Measurements from ENCODE around the gene CRYGD. TPM values are rescaled to one million over a fixed set of nuclear protein-coding genes. Genes with fewer than 3 reads are reported as not detected.
"Not testable (repeated sequence)": the region's sequence is repeated elsewhere in the genome, so short reads cannot be mapped to it uniquely, and the experiment has no call there.

The CRYGD gene
- total RNA-seq, 4 donors from 2014 or later: not detected

DNA sequence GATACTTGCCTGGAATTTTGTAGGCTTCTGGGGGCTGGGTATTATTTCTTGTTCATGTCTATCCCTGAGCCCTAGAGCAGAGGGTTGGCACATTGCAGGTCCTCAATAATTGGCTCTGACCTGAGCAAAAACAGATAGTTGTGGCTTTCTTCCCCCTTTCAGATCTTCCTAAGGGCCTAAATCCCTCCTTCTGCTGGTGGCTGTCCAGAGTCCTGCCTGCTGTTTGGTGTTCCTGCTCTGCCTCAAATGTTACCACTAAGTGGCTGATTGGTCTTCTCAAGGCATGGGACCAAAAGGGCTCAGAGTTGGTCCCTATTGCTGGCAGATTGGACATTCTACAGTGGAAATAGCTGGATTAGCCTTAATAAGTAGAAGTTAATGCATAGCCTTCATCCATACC is 22.7 kb upstream of the CRYGD start:
- TF ChIP-seq POLR2A (IDR thresholded peaks at IDR 0.05): no peak
- TF ChIP-seq, protein P1, sequence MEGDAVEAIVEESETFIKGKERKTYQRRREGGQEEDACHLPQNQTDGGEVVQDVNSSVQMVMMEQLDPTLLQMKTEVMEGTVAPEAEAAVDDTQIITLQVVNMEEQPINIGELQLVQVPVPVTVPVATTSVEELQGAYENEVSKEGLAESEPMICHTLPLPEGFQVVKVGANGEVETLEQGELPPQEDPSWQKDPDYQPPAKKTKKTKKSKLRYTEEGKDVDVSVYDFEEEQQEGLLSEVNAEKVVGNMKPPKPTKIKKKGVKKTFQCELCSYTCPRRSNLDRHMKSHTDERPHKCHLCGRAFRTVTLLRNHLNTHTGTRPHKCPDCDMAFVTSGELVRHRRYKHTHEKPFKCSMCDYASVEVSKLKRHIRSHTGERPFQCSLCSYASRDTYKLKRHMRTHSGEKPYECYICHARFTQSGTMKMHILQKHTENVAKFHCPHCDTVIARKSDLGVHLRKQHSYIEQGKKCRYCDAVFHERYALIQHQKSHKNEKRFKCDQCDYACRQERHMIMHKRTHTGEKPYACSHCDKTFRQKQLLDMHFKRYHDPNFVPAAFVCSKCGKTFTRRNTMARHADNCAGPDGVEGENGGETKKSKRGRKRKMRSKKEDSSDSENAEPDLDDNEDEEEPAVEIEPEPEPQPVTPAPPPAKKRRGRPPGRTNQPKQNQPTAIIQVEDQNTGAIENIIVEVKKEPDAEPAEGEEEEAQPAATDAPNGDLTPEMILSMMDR (IDR thresholded peaks at IDR 0.05): no peak
- Histone ChIP-seq H3K36me3 (no peaks in the 10 kb centered on the region), H3K9me3 (no peaks in the 10 kb centered on the region), H3K27ac (no peak overlapping the region), H3K4me1 (no peaks in the 10 kb centered on the region), H3K27me3 (no peaks in the 10 kb centered on the region), H3K4me3 (no peak overlapping the region)
- intact Hi-C loops (cut with DNase I; ENCODE audit: low total_unique reads): no loop called here
- DNase-seq: no peak

DNA sequence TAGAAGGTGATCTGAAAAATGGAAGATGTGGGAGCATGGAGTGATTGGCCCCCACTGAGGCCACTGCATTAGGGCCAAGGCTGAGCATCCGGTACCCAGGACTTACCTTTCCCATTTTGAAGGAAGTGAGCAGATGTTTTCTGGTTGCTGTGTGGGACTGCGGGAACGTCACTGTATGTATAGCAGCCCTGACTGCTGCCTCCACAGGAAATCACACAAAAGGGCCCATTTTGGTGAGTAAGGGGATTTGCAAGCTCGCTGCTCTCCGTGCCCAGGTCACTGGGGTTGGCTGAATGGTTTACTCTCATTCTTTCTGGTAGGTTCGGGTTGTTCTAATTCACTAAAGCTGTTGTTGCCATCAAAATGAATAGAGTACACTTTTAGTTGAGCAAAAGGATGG is 21.7 kb upstream of the CRYGD start, which contains the start of gene CRYGB:
TSS of gene CRYGB (minus strand) at position 153 of the 400 bp plus-strand sequence. CDS start at position 115, 38 bp downstream.
- no peaks in the 10 kb centered on the region for H3K36me3 ChIP-seq
- no peak for DNase-seq
- no peaks in the 10 kb centered on the region for H3K27me3 ChIP-seq
- intact Hi-C loops (cut with DNase I; ENCODE audit: low total_unique reads): no loop called here
- H3K4me3 ChIP-seq: no peak within 1 kb of the TSS
- TF ChIP-seq, protein P1 (IDR thresholded peaks at IDR 0.05): no peak
- TF ChIP-seq POLR2A (IDR thresholded peaks at IDR 0.05): no peak
- no peaks in the 10 kb centered on the region for H3K9me3 ChIP-seq
- no peak within 1 kb of the TSS for H3K27ac ChIP-seq
- H3K4me1 ChIP-seq: no peaks in the 10 kb centered on the region

DNA sequence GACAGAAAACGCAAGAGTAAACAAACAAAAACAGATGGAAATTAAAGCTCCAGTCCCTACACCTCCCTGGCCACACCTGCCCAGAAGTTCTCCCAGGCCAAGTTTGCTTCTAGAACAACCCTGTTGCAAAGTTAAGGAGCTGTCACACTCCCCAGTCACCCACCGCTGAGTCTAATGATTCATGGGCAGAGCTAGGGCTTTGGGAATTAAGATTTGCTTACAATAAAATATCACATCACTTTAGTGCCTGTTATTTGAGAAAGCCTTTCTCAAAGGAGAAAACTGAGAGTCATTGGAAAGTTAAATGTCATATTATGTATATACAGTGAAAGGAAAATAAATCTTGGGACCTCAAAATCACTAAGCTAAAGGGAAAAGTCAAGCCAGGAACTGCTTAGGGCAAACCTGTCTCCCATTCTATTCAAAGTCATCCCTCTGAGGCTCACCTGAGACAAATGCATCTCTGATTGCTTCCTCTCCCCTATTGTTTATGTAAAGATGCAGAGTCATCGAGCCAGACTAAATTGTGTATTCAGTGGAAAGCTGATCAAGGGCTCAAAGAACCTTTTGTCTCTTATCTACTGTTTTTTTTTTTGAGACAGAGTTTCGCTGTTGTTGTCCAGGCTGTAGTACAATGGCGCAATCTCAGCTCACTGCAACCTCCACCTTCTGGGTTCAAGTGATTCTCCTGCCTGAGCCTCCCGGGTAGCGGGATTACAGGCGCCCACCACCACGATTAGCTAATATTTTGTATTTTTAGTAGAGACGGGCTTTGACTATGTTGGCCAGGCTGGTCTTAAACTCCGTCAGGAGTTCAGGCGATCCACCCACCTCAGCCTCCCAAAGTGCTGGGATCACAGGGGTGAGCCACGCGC is 18.8 kb upstream of the CRYGD start:
- H3K36me3 ChIP-seq: no peaks in the 10 kb centered on the region

DNA sequence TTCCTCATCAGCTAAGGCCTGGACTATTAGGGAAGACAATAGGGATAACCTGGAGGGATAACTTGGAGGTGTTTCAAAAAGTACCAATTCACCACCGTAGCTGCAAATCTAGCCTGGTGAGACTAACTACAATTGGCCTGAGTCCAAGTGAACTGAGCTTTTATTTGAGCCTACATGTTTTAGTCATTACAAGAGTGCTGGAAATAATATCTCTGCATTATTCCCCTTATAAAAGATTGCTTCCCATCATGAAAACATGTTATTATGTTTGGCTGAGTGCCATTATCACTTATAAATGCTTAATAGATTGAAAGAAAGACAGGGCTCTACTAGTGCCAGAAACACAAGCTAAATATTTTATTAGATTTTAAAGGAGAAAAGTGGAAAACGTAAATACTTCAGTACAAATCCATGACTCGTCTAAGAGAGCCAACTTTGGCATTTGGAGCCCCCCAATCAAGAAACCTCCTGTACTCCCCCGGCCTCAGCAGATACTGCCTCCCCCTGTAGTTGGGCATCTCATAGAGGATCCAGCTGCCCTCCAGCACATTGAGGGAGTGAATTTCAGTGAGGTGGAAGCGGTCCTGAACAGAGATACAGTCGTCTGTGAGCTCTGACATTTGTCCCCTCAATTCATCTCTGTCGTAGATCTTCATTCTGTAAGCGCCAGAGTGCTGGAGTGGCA is 18.1 kb upstream of the CRYGD start:
- no peak for DNase-seq
- Histone ChIP-seq H3K36me3 (no peaks in the 10 kb centered on the region), H3K27ac (no peak overlapping the region), H3K27me3 (no peaks in the 10 kb centered on the region), H3K4me1 (no peaks in the 10 kb centered on the region), H3K9me3 (no peaks in the 10 kb centered on the region), H3K4me3 (no peak overlapping the region)
- no peak for TF ChIP-seq POLR2A (IDR thresholded peaks at IDR 0.05)
- TF ChIP-seq, protein P1 (IDR thresholded peaks at IDR 0.05): no peak
- intact Hi-C loops (cut with DNase I; ENCODE audit: low total_unique reads): no loop called here

More for the DNA sequence above, 18.8 kb upstream of the CRYGD start:
- H3K27me3 ChIP-seq: no peaks in the 10 kb centered on the region
- no peak for DNase-seq
- no peaks in the 10 kb centered on the region for H3K9me3 ChIP-seq
- intact Hi-C loops (cut with DNase I; ENCODE audit: low total_unique reads): no loop called here
- no peaks in the 10 kb centered on the region for H3K4me1 ChIP-seq
- TF ChIP-seq POLR2A (IDR thresholded peaks at IDR 0.05): no peak
- TF ChIP-seq, protein P1 (IDR thresholded peaks at IDR 0.05): no peak
- H3K27ac ChIP-seq: no peak overlapping the region
- H3K4me3 ChIP-seq: no peak overlapping the region

DNA sequence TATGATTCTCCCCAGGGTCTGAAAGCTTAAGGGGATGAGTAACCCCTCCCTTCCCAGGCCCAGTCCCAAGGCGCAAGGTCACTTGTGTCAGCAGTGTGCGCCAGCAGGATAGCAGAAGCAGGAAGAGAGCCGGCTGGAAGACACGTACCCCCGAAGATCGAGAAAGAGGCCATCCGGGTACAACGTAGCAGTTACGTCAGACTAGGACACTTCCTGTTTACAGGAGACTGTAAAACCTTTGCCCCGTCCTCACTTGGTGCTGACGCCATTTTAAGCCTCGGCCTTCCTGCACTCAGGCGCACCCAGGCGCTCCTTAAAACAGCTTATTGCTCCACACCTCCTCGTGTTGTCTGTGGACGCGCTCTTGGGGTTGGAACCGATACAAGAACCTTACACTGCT is 15.1 kb upstream of the CRYGD start:
- H3K4me3 ChIP-seq: no peak overlapping the region
- H3K4me1 ChIP-seq: no peaks in the 10 kb centered on the region
- intact Hi-C loops (cut with DNase I; ENCODE audit: low total_unique reads): no loop called here
- H3K9me3 ChIP-seq: no peaks in the 10 kb centered on the region
- no peaks in the 10 kb centered on the region for H3K27me3 ChIP-seq
- no peak for DNase-seq
- no peaks in the 10 kb centered on the region for H3K36me3 ChIP-seq
- TF ChIP-seq POLR2A (IDR thresholded peaks at IDR 0.05): no peak
- TF ChIP-seq, protein P1 (IDR thresholded peaks at IDR 0.05): no peak
- no peak overlapping the region for H3K27ac ChIP-seq

DNA sequence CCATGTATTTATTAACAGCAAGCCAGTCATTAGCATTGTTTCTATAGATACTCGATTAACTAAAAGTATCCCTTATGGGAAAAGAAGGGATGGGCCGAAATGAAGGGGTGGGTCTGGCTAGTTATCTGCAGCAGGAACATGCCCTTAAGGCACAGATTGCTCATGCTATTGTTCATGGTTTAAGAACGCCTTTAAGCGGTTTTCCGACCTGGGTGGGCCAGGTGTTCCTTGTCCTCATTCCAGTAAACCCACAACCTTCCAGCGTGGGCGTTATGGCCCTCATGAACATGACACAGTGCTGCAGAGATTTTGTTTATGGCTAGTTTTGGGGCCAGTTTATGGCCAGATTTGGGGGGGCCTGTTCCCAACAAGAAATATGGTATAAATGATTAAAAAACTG is 14.0 kb upstream of the CRYGD start:
- H3K4me3 ChIP-seq; H3K36me3 ChIP-seq; H3K9me3 ChIP-seq; H3K27ac ChIP-seq; H3K27me3 ChIP-seq; intact Hi-C loops (cut with DNase I; ENCODE audit: low total_unique reads); DNase-seq; H3K4me1 ChIP-seq: not testable (repeated sequence)

Data from uterus (tissue), 4 donors.